Measurements from ENCODE around the gene LRRC36. TPM values are rescaled to one million over a fixed set of nuclear protein-coding genes. Genes with fewer than 3 reads are reported as not detected.

LRRC36 gene
- total and polyA plus RNA-seq, 2 of the 13 experiments (the other 11 are each of a cell fraction or from before 2014, with no cell fraction given) = 0.12 to 0.15 TPM

- no peak for TF ChIP-seq ZBTB46 (CRISPR knock-in tag; IDR thresholded peaks at IDR 0.05; ENCODE audit: borderline replicate concordance)
- no peak for TF ChIP-seq AKNA (CRISPR knock-in tag; IDR thresholded peaks at IDR 0.05; ENCODE audit: borderline replicate concordance)
- TF ChIP-seq ZEB1 (IDR thresholded peaks at IDR 0.05; ENCODE audit: insufficient replicate concordance, low read depth) = no peak
- TF ChIP-seq ZNF124 (CRISPR knock-in tag; IDR thresholded peaks at IDR 0.05) = no peak
- TF ChIP-seq ZFX (CRISPR knock-in tag; IDR thresholded peaks at IDR 0.05; ENCODE audit: low read depth) = peak; percentile 64
- TF ChIP-seq ONECUT2 (CRISPR knock-in tag; IDR thresholded peaks at IDR 0.05) = no peak
- no peak for TF ChIP-seq TBX3 (IDR thresholded peaks at IDR 0.05; ENCODE audit: borderline replicate concordance)
- no peak for TF ChIP-seq ATF7 (IDR thresholded peaks at IDR 0.05)
- no peak for TF ChIP-seq ATF7 (CRISPR knock-in tag; IDR thresholded peaks at IDR 0.05)
- no peak for TF ChIP-seq SRSF9 (IDR thresholded peaks at IDR 0.05; ENCODE audit: borderline replicate concordance, insufficient read depth, low read depth, low read length, poor library complexity, severe bottlenecking)
- no peak; the same call in 1 of the 2 replicates for TF ChIP-seq PHF21A (CRISPR knock-in tag; IDR thresholded peaks at IDR 0.05)
- no peak for TF ChIP-seq SETDB1 (CRISPR knock-in tag; IDR thresholded peaks at IDR 0.05; ENCODE audit: borderline replicate concordance)
- peak; percentile 56 for TF ChIP-seq THAP11 (CRISPR knock-in tag; IDR thresholded peaks at IDR 0.05)
- no peak for TF ChIP-seq FLYWCH1 (CRISPR knock-in tag; IDR thresholded peaks at IDR 0.05)
- TF ChIP-seq MXD4 (CRISPR knock-in tag; IDR thresholded peaks at IDR 0.05) = no peak
- no peak for TF ChIP-seq MAZ (IDR thresholded peaks at IDR 0.05; ENCODE audit: borderline replicate concordance, low read depth, low read length)
- 0 out of 2 replicates have a peak, but pooled peaks have one; percentile 17 for TF ChIP-seq MAZ (CRISPR knock-in tag; IDR thresholded peaks at IDR 0.05; ENCODE audit: low read depth)
- TF ChIP-seq ZNF326 (CRISPR knock-in tag; IDR thresholded peaks at IDR 0.05; ENCODE audit: borderline replicate concordance) = no peak
- peak; percentile 29 for TF ChIP-seq CTCF (CRISPR knock-in tag; IDR thresholded peaks at IDR 0.05)
- no peak for TF ChIP-seq GATA4 (IDR thresholded peaks at IDR 0.05; ENCODE audit: borderline replicate concordance, low read depth)
These were observed 102.6 kb downstream of the LRRC36 start (continued) for GRCh38 chr16:67429053-67429798.
